GM23338 (cell line): ENCODE results near the gene ARPC1A. TPM values are rescaled to one million over a fixed set of nuclear protein-coding genes. Genes with fewer than 3 reads are reported as not detected.

Experiments
- ATAC-seq: fragments of 200-7000 bp; cut with Tn5 transposase; 3 replicates; pipeline ENCODE4 v1.9.1; 2020
- DNase-seq: peaks from one replicate; pipeline ENCODE4 v3.0.0-alpha.2; 2015; ENCODE audit warnings: low spot score
- H2AFZ ChIP-seq: fragments of 200-600 bp; sonication (generic); 2 replicates; pipeline ENCODE4 v1.8.0; 2016; ENCODE audit warnings: antibody characterized with exemption, mild to moderate bottlenecking, moderate library complexity
- H3F3A ChIP-seq: fragments of 200-600 bp; sonication (generic); replicated peaks from 2 replicates; pipeline ENCODE4 v1.8.0; 2017; ENCODE audit warnings: antibody characterized with exemption, mixed run types, low read depth
- H3K27ac ChIP-seq: fragments of 200-600 bp; sonication (generic); 2 replicates; pipeline ENCODE4 v1.6.1; 2016; ENCODE audit warnings: low read depth
- H3K27me3 ChIP-seq: fragments of 200-600 bp; sonication (generic); 2 replicates; pipeline ENCODE4 v1.8.0; 2016; ENCODE audit warnings: mild to moderate bottlenecking, mixed run types, moderate library complexity; ENCODE audit not compliant: insufficient read depth
- H3K36me3 ChIP-seq: fragments of 200-600 bp; sonication (generic); 2 replicates; pipeline ENCODE4 v1.8.0; 2016; ENCODE audit warnings: mild to moderate bottlenecking; ENCODE audit not compliant: insufficient read depth
- H3K4me1 ChIP-seq: fragments of 200-600 bp; sonication (generic); 2 replicates; pipeline ENCODE4 v1.8.0; 2016; ENCODE audit warnings: mild to moderate bottlenecking, moderate library complexity; ENCODE audit not compliant: insufficient read depth
- H3K4me2 ChIP-seq: fragments of 200-600 bp; sonication (generic); 2 replicates; pipeline ENCODE4 v1.7.1; 2017; ENCODE audit warnings: mixed run types
- H3K4me3 ChIP-seq: fragments of 200-600 bp; sonication (generic); 2 replicates; pipeline ENCODE4 v1.6.1; 2016; ENCODE audit warnings: mixed run types
- H3K79me2 ChIP-seq: fragments of 200-600 bp; sonication (generic); replicated peaks from 2 replicates; pipeline ENCODE4 v1.8.0; 2017; ENCODE audit warnings: mild to moderate bottlenecking; ENCODE audit not compliant: insufficient read depth
- H3K9me2 ChIP-seq: fragments of 200-600 bp; sonication (generic); 2 replicates; pipeline ENCODE4 v1.8.0; 2017; ENCODE audit not compliant: insufficient read depth
- H4K20me1 ChIP-seq: fragments of 200-600 bp; sonication (generic); replicated peaks from 2 replicates; pipeline ENCODE4 v1.8.0; 2017; ENCODE audit warnings: mild to moderate bottlenecking; ENCODE audit not compliant: insufficient read depth
- H3K27ac Mint-ChIP-seq: 2 replicates; pipeline ENCODE4 v1.8.0; 2020; ENCODE audit warnings: inconsistent platforms, mild to moderate bottlenecking, moderate library complexity, mixed read lengths
- H3K27me3 Mint-ChIP-seq: 3 replicates; pipeline ENCODE4 v1.8.0; 2022; ENCODE audit warnings: low read depth, mild to moderate bottlenecking, moderate library complexity, mixed read lengths, inconsistent platforms; ENCODE audit not compliant: insufficient read depth, poor library complexity
- H3K36me3 Mint-ChIP-seq: 3 replicates; pipeline ENCODE4 v1.8.0; 2021; ENCODE audit warnings: low read depth, mild to moderate bottlenecking, inconsistent platforms, moderate library complexity, mixed read lengths
- H3K4me1 Mint-ChIP-seq: 3 replicates; pipeline ENCODE4 v1.8.0; 2020; ENCODE audit warnings: mild to moderate bottlenecking, inconsistent platforms, mixed read lengths
- H3K4me3 Mint-ChIP-seq: 3 replicates; pipeline ENCODE4 v1.8.0; 2021; ENCODE audit warnings: moderate library complexity, mild to moderate bottlenecking, inconsistent platforms, mixed read lengths
- H3K9me3 Mint-ChIP-seq: 3 replicates; pipeline ENCODE4 v1.8.0; 2020; ENCODE audit warnings: moderate library complexity, mild to moderate bottlenecking, inconsistent platforms, mixed read lengths
- EZH2 ChIP-seq: fragments of 200-600 bp; sonication (generic); IDR thresholded peaks from one replicate; pipeline ENCODE4 v1.8.0; 2017; ENCODE audit warnings: antibody characterized with exemption, mild to moderate bottlenecking, low read depth; ENCODE audit not compliant: unreplicated experiment
- ZNF462 ChIP-seq: fragments of 250-450 bp; sonication (Bioruptor Pico); IDR thresholded peaks from 2 replicates; pipeline ENCODE4 v1.5.0; 2020; ENCODE audit warnings: mild to moderate bottlenecking, moderate library complexity
- polyA plus RNA-seq: library from polyadenylated mRNA; unstranded; fragments of >200 nt; fragmentation: Nextera tagmentation; extraction: Ambion mirVana; gene quantifications from 2 replicates; pipeline ENCODE4 v1.2.1, GENCODE V29; 2016
- total RNA-seq: library from RNA; depleted of rRNA; stranded (reverse); fragments of >200 nt; shearing (Covaris generic); gene quantifications from 2 replicates; pipeline ENCODE4 v1.2.3, GENCODE V29; 2014

Gene ARPC1A
- total and polyA plus RNA-seq, 2 experiments from 2014 or later: 108 to 210 TPM

- H4K20me1 ChIP-seq: peaks cover 45% of the 10 kb centered on the region
Observed at GRCh38 chr7:99406557-99406956, 80.9 kb downstream of the ARPC1A start.

More at GRCh38 chr7:99406557-99406956, 80.9 kb downstream of the ARPC1A start:
- no peak for DNase-seq
- Histone ChIP-seq H3K79me2 (peaks cover 78% of the 10 kb centered on the region), H3K27me3 (no peaks in the 10 kb centered on the region), H2AFZ (no peak overlapping the region), H3K4me1 (peaks cover 21% of the 10 kb centered on the region), H3K4me3 (peak overlapping the region; percentile 88; the same call in 1 of the 2 replicates), H3K27ac (0 out of 2 replicates have a peak overlapping the region, but pooled peaks have one; percentile 88), H3K9me2 (no peaks in the 10 kb centered on the region), H3K4me2 (peak overlapping the region; percentile 90), H3K36me3 (peaks cover 27% of the 10 kb centered on the region), H3F3A (peaks cover 27% of the 10 kb centered on the region)
- Mint-ChIP-seq H3K4me3 (peak overlapping the region; percentile 95), H3K4me1 (peaks cover 21% of the 10 kb centered on the region), H3K9me3 (no peaks in the 10 kb centered on the region), H3K27me3 (peaks cover 6% of the 10 kb centered on the region), H3K27ac (no peak overlapping the region; the same call in 1 of the 2 replicates), H3K36me3 (peaks cover 62% of the 10 kb centered on the region)
- no peak for ATAC-seq
- TF ChIP-seq ZNF462 (CRISPR knock-in tag) (no peak), EZH2 (no peak)
